GM12801 (cell line): ENCODE results near the gene DDX23.

ENCODE experiments used
- TF ChIP-seq, protein P1 (sequence below): IDR thresholded peaks from one replicate; pipeline ENCODE4 v1.5.1; 2011; ENCODE audit warnings: control low read depth; ENCODE audit not compliant: insufficient read length; ENCODE audit errors: extremely low read depth

The DDX23 gene

DNA sequence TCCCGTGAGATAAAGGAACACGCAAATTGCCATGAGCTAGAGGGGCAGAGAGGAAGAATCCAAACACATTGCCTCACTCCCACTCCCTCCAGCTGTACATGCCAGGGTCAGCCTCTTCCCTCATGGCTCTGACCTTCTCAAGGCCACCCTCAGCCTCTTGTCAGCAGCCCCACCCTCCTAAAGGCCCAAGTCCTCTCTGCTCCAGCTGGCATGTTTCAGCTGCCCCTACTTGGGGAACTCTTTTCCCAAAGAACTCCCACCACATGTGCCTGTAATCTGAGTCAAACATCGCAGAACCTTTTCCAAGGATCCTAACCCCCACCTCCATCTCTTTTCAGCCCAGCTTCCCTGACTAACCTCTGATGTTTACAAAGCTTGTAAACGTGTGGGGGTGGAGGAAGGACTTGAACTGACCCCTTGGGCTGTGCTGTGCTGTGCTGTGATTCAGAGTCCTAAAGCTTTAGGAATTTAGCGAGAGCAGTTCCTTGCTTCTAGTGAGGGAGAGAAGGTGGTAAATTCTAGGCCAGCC lies 41.0 kb downstream of the DDX23 start:
- TF ChIP-seq, protein P1, sequence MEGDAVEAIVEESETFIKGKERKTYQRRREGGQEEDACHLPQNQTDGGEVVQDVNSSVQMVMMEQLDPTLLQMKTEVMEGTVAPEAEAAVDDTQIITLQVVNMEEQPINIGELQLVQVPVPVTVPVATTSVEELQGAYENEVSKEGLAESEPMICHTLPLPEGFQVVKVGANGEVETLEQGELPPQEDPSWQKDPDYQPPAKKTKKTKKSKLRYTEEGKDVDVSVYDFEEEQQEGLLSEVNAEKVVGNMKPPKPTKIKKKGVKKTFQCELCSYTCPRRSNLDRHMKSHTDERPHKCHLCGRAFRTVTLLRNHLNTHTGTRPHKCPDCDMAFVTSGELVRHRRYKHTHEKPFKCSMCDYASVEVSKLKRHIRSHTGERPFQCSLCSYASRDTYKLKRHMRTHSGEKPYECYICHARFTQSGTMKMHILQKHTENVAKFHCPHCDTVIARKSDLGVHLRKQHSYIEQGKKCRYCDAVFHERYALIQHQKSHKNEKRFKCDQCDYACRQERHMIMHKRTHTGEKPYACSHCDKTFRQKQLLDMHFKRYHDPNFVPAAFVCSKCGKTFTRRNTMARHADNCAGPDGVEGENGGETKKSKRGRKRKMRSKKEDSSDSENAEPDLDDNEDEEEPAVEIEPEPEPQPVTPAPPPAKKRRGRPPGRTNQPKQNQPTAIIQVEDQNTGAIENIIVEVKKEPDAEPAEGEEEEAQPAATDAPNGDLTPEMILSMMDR, result no peak

DNA sequence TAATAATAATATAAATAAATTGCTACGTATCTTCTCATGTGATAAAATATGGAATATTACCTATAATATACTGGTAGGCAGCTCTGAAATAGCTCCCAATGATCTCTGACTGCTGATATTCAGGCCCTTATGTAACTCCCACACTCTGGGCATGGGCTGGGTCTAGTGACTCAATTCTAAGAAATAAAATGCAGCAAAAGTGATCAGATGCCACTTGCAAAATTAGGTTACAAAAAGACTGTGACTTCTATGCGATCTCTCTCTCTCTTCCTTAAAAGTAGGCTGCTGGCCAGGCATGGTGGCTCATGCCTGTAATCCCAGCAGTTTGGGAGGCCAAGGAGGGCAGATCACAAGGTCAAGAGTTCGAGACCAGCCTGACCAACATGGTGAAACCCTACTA lies 44.0 kb downstream of the DDX23 start:
- TF ChIP-seq, protein P1, result no peak

DNA sequence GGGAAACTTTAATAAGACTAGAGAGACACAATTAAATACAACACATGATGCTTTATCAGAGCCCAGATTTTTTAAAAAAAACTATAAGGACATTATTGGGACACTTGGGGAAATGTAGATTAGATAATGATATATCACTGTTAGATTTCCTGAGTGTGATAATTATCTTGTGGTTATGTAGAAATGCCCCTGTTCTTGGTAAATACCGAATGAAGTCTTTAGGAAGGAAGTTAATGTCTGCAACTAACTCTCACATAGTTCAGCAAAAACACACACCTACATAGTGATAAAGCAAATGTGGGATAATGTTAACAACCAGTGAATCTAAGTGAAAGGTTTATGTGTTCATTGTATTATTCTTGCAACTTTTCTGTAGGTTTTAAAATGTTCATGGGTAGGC lies 48.3 kb downstream of the DDX23 start:
- TF ChIP-seq, protein P1, result no peak

DNA sequence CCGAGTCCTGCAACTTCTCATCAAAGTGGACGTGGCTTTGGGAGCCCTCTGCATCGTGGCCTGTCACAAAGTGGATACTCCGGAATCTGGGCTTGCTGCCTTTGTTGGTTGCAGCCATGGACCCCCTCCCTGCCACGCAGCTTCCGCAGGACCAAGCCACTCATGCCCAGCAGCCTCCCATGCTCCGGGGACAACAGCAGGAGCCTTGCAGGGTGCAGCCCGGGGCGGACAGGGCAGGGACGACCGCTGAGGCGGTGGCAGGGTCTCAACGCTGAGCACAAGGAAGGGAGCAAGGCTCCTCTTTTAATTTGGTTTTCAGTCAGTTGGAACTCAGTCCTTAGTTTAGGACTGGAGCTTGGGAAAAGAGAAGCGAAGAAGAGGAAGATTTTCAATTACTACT lies 51.0 kb downstream of the DDX23 start:
- TF ChIP-seq, protein P1, result no peak

DNA sequence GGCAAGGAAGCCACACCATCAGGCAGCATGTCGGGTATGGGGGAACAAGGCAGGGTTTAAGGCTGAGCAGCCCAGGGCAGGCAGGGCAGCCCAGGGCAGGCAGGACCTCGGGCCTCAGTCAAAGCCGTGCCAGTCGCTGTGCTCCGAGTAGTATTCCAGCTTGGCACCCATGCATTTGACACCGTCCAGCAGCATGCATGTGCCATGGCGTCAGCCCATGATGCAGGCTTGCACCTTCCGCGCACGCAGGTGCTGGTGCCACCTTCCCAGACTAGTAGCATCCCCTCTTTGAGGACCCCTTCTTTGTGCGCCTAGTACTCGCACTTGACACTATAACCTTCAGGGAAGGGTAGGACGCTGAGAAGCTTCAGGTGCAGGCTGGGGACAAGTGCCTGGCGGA lies 51.5 kb downstream of the DDX23 start:
- TF ChIP-seq, protein P1, result no peak

DNA sequence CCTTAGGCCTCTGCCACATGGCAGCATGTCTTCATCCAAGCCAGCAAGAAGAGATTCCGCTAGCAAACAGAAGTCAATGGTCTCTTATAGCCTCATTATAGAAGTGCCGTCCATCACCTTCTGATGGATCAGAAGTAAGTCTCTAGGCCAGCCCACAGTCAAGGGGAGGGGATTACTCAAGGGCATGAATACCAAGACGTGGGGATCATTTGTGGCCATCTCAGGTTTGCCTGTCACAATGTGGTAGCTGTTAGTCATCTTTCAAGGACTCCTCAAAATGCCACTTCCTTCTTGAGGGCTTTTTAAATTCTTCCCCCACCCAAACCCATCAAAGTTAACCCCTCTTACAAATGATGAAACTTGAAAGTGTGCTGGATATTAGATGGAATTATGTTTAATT lies 55.0 kb downstream of the DDX23 start:
- TF ChIP-seq, protein P1, result no peak

DNA sequence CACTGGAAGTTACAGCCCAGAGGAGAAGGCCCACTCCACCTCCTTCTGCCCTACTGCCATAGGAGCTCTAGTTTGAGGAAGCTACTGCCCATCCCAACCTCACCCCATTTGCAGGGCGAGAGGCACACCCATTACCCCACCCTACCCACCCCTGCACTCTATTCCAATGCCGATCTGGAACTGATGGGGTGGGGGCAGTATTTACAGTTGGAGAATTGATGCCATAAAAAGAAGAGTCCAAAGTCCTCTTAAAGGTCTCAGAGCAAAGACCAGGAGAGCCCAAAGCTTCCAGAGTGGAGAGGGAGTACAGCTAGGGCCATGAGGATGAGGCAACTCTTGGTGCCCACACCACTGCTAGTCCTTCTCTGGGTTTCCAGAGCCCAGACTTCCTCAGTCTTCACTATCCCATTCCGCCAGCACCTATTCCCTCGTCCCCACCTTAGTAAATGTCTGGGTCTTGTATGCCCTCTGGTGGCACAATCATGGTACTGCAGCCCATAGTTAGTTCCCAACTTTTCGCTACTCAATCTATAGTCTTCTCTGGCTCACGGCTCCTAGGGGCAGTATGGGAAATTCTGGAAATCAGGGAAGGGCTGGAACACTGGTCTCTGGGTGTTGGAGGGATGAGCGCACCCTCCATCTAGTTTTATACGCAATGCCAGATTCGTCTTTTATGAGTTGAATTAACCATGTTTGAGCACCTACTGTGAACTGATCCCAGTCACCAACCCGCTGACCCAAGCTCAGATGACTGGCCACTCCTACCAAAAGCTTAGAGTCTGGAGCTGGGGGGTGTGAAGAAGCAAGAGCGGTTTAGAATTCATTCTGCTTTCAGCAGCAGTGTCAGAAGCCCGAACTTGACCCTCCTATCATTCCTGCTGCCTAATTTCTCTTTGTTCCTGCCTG lies 56.2 kb downstream of the DDX23 start:
- TF ChIP-seq, protein P1, result peak; percentile 49
